T-helper 9 cell (primary cell): ENCODE measurements around the gene ARHGAP32.

Experiments used
- DNase-seq: peaks from one replicate; pipeline ENCODE4 v3.0.0-alpha.2; 2020

Gene ARHGAP32

DNA sequence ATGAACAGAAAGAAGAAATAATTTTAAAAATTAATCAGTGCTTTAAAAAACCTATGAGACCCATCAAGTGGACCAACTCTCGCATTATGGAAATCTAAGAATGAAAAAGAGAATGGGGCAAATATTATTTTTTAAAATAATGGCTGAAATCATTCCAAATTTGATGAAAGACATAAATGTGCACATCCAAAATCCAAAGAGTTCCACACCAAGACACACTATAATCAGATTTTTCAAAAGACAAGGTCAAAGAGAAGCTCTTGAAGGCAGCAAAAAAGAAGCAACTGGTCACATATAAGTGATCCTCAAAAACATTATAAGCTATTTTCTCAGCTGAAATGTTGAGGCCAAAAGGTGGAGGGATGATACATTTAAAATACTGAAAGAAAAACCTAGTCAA is 85.3 kb downstream of the ARHGAP32 start:
- no peak for DNase-seq

GRCh38 chr11:129102756-129103155 is 89.4 kb downstream of the ARHGAP32 start:
- no peak for DNase-seq

- DNase-seq, result no peak
These were observed 89.9 kb downstream of the ARHGAP32 start for GRCh38 chr11:129102225-129102624.

- no peak for DNase-seq
These were observed 98.8 kb downstream of the ARHGAP32 start for GRCh38 chr11:129093283-129093682.

DNA sequence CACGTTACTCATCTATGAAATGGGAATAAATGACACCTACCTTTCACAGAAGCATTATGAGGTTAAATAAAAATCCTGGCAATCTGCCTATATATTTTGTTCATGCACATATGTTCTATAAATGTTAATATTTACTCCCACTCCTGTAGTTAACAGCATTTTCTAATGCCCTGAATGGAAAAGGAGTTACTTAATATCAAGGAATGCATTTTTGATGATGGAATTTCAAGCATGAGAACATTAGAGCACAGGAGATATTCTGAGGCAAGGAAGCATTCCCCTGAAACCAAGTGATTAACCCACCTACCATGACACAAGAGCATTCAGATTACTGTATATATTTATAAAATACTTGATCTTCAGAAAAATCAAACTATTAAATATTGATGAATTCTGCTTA is 102.1 kb downstream of the ARHGAP32 start:
- DNase-seq, result no peak

- DNase-seq, result no peak
These were observed 102.8 kb downstream of the ARHGAP32 start for GRCh38 chr11:129089279-129089678.

DNA sequence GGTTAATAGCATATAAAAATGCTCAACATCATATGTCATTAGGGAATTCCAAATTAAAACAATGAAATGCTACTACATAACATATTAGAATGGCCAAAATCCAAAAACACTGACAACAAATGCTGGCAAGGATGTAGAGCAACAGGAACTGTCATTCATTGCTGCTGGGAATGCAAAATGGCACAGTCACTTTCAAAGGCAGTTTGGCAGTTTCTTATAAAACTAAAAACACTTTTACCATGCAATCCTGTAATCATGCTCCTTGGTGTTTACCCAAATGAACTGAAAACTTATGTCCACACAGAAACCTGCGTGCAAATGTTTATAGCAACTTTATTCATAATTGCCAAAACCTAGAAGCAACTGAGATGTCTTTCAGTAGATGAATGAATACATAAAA is 105.1 kb downstream of the ARHGAP32 start:
- no peak for DNase-seq

DNA sequence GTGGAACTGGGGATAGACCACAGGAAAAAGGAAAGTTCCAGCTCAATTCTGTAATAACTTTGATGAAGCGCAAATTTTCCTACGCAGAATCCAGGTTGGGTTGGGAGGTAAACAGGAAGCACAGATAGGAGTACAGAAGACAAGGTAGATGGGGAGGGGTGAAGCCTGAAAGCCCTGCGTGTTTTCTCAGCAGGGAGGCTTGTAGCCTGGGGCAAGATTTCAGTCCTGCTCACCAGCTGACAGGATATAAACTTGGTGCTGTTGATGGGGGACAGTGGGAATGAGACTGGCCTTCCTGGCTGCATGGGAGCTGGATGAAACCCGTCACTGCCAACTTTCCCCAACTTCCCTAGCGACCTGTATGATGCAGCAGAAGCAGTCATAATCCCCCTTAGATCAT is 114.9 kb downstream of the ARHGAP32 start:
- DNase-seq, result no peak

DNA sequence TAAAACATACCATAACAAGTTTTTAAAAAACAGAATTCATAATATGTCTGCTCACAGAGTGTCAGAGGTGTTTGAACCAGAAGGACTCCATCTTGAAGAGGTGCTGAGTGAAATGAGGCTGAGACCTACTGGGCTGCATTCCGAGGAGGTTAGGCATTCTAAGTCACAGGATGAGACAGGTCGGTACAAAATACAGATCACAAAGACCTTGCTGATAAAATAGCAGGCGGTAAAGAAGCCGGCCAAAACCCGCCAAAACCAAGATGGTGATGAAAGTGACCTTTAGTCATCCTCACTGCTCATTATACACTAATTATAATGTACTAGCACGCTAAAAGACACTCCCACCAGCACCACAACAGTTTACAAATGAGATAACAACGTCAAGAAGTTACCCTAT is 116.4 kb downstream of the ARHGAP32 start:
- no peak for DNase-seq

DNA sequence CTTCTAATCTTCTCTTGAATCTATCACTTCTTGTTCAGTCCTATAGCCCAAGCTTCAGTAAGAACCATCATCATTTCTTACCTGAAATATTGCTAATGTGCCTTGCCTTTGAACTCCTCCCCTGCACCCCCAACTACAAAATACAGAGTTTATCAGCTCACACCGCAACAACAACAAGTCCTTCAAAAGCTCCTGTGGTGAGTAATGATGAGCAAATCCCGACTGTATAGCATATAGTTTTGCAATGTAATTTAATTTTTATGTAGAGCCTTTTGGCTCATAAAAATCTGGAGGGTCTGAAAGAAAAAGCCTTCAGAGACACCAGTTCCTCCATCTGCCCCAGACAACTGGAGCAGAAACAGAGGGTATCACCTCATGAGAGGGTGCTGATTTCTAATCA is 124.7 kb downstream of the ARHGAP32 start:
- no peak for DNase-seq

GRCh38 chr11:129066229-129066628 is 125.9 kb downstream of the ARHGAP32 start:
- DNase-seq, result no peak

GRCh38 chr11:129063118-129063517 is 129.0 kb downstream of the ARHGAP32 start:
- DNase-seq, result no peak

GRCh38 chr11:129061492-129062230 is 130.5 kb downstream of the ARHGAP32 start:
- no peak for DNase-seq

DNA sequence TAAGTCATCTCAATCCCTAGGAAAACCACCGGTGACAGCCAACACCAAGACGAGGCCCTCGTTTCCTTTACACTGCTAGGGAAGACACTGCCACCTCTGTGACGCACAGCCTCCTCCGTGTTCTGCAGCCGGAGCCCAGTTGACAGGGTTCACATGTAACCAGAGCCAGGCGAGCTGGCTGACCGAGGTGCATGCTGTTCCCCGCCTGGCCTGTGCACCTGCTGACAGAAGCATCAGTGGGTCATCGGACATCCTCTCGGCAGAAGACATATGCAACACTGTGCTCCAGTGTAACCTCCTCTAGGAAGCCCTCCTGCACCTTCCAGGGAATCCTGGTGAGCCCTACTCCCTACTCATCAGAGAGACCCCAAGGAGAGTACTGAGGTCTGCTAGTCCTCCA is 135.2 kb downstream of the ARHGAP32 start:
- DNase-seq, result no peak

- DNase-seq, result no peak
These were observed 136.9 kb downstream of the ARHGAP32 start for GRCh38 chr11:129055196-129055595.

- DNase-seq, result no peak
These were observed 143.2 kb downstream of the ARHGAP32 start for GRCh38 chr11:129048911-129049310.

GRCh38 chr11:129045150-129045549 is 147.0 kb downstream of the ARHGAP32 start:
- DNase-seq, result no peak

GRCh38 chr11:129042503-129042902 is 149.6 kb downstream of the ARHGAP32 start:
- DNase-seq, result no peak

DNA sequence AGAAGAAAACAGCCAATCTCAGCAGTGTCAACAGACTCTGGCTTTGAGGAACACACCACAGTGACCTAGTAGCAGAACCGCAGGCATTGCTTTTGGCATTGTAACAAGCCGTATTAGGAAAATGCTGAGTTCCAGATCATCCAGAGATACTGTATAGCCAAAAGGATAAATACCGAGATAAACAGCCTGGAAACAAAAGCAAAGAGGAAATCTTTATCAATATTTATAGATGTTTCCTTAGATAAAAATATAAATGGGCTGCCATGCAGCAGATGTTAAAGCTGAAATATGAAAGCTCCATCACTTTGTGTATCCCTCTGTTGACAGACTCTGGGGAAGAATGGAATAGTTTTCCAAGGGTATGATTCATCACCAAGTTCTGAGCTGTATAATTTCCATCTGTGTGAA is 150.5 kb downstream of the ARHGAP32 start:
- DNase-seq, result no peak

- no peak for DNase-seq
These were observed 151.2 kb downstream of the ARHGAP32 start for GRCh38 chr11:129040934-129041333.

DNA sequence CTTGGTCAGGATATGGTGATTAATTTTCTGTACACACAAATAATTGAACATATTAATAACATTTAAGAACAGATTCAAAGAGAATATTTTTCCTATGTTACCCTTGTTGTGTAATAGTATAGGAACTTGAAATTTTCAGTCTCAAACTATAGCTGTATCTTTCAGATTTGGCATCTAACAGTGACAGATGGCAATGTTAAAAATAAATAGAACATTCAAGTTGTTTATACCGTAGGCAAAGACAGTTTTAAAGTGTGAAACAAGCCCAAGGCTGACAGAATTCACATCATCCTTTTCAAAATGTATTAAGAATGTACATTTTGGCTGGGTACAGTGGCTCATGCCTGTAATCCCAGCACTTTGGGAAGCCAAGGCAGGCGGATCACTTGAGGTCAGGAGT is 156.9 kb downstream of the ARHGAP32 start:
- DNase-seq, result no peak

DNA sequence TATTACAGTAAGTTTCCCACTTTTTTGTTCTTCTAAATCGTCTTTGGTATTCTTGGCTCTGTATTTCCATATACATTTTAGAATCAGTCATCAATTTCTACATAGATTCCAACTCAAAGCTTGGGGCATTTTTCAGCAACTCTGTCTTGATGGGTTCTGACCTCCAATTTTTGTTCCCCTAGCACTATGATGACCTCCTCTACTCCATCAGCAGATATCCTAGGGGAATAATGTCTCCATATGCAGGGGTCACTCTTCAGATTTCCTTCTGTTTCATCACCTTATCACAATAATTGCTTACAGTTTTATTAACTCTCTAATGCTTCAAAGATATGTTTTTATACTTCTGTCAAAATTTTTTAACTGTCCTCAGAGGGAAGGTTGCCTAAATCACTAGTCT is 158.1 kb downstream of the ARHGAP32 start:
- no peak for DNase-seq

GRCh38 chr11:129023968-129024676 is 168.0 kb downstream of the ARHGAP32 start:
- no peak for DNase-seq

- no peak for DNase-seq
These were observed 170.8 kb downstream of the ARHGAP32 start for GRCh38 chr11:129021295-129021694.

DNA sequence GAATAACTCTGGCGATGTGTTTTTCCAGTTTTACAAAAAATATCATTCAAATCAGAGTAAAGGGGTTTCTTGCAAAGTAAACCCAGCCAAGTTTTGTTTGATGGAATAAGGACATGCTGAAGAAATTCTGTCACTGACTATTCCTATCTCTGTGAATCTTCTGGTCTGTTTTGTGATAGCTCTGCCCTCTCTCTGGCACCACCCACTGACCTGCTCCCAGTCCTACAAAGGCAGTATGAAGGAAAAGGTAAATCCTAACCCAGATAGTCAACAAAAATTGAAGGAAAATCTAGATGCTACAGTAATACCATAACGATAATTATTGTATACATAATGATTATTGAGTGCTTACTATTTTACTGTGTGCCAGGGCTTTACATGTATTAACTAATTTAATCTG is 173.1 kb downstream of the ARHGAP32 start:
- no peak for DNase-seq
